ENCODE measurements around the gene ABHD8. TPM values are rescaled to one million over a fixed set of nuclear protein-coding genes. Genes with fewer than 3 reads are reported as not detected.

Gene ABHD8
- total and polyA plus RNA-seq, 2 experiments from 2014 or later = 5.5 to 16.5 TPM

GRCh38 chr19:17281391-17282304, 21.6 kb downstream of the ABHD8 start, which contains the start of gene ANKLE1 (continued):
- TF ChIP-seq ZNF462 (CRISPR knock-in tag; IDR thresholded peaks at IDR 0.05) = no peak
- no peak for TF ChIP-seq ZNF114 (CRISPR knock-in tag; IDR thresholded peaks at IDR 0.05)

- no peak overlapping the region for H3K27ac Mint-ChIP-seq
- H3K36me3 ChIP-seq (ENCODE audit: insufficient read depth) = peaks cover 10% of the 10 kb centered on the region
- H3K27me3 ChIP-seq (ENCODE audit: insufficient read depth) = peaks cover 6% of the 10 kb centered on the region; the same call in 1 of the 2 replicates
- peaks cover 4% of the 10 kb centered on the region; the same call in 1 of the 2 replicates for H4K20me1 ChIP-seq (replicated peaks; ENCODE audit: insufficient read depth)
- H3K36me3 Mint-ChIP-seq (ENCODE audit: low read depth) = peaks cover 52% of the 10 kb centered on the region
- H3K27ac ChIP-seq (ENCODE audit: low read depth) = no peak overlapping the region
- H3F3A ChIP-seq (replicated peaks; ENCODE audit: low read depth) = peaks cover 22% of the 10 kb centered on the region
- no peak for DNase-seq (ENCODE audit: low spot score)
- no peak overlapping the region for H3K4me3 ChIP-seq
- no peak overlapping the region for H3K4me3 Mint-ChIP-seq
- TF ChIP-seq, protein P1, sequence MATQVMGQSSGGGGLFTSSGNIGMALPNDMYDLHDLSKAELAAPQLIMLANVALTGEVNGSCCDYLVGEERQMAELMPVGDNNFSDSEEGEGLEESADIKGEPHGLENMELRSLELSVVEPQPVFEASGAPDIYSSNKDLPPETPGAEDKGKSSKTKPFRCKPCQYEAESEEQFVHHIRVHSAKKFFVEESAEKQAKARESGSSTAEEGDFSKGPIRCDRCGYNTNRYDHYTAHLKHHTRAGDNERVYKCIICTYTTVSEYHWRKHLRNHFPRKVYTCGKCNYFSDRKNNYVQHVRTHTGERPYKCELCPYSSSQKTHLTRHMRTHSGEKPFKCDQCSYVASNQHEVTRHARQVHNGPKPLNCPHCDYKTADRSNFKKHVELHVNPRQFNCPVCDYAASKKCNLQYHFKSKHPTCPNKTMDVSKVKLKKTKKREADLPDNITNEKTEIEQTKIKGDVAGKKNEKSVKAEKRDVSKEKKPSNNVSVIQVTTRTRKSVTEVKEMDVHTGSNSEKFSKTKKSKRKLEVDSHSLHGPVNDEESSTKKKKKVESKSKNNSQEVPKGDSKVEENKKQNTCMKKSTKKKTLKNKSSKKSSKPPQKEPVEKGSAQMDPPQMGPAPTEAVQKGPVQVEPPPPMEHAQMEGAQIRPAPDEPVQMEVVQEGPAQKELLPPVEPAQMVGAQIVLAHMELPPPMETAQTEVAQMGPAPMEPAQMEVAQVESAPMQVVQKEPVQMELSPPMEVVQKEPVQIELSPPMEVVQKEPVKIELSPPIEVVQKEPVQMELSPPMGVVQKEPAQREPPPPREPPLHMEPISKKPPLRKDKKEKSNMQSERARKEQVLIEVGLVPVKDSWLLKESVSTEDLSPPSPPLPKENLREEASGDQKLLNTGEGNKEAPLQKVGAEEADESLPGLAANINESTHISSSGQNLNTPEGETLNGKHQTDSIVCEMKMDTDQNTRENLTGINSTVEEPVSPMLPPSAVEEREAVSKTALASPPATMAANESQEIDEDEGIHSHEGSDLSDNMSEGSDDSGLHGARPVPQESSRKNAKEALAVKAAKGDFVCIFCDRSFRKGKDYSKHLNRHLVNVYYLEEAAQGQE (IDR thresholded peaks at IDR 0.05; ENCODE audit: unreplicated experiment) = no peak
- TF ChIP-seq POLR2AphosphoS5 (IDR thresholded peaks at IDR 0.05; ENCODE audit: low read depth) = no peak
- TF ChIP-seq EZH2 (IDR thresholded peaks at IDR 0.05; ENCODE audit: low read depth, unreplicated experiment) = no peak
- no peak for TF ChIP-seq CREB1 (CRISPR knock-in tag; IDR thresholded peaks at IDR 0.05; ENCODE audit: low read depth)
- no peak for TF ChIP-seq STAT1 (IDR thresholded peaks at IDR 0.05; ENCODE audit: unreplicated experiment)
- no peak for TF ChIP-seq ZNF331 (CRISPR knock-in tag; IDR thresholded peaks at IDR 0.05; ENCODE audit: low read depth)
- TF ChIP-seq, protein P2, sequence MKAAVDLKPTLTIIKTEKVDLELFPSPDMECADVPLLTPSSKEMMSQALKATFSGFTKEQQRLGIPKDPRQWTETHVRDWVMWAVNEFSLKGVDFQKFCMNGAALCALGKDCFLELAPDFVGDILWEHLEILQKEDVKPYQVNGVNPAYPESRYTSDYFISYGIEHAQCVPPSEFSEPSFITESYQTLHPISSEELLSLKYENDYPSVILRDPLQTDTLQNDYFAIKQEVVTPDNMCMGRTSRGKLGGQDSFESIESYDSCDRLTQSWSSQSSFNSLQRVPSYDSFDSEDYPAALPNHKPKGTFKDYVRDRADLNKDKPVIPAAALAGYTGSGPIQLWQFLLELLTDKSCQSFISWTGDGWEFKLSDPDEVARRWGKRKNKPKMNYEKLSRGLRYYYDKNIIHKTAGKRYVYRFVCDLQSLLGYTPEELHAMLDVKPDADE (IDR thresholded peaks at IDR 0.05) = no peak
- no peak for TF ChIP-seq ZNF114 (CRISPR knock-in tag; IDR thresholded peaks at IDR 0.05)
- H3K9me3 Mint-ChIP-seq = no peaks in the 10 kb centered on the region
- no peaks in the 10 kb centered on the region for H3K79me2 ChIP-seq (replicated peaks; ENCODE audit: insufficient read depth)
- no peak for ATAC-seq
- H3K9me2 ChIP-seq (ENCODE audit: insufficient read depth) = no peaks in the 10 kb centered on the region
- no peak overlapping the region for H3K4me2 ChIP-seq
- H3K27me3 Mint-ChIP-seq (ENCODE audit: insufficient read depth, low read depth, poor library complexity) = peaks cover 9% of the 10 kb centered on the region
- H3K4me1 Mint-ChIP-seq = peaks cover 2% of the 10 kb centered on the region; the same call in 2 of the 3 replicates
- H2AFZ ChIP-seq = no peak overlapping the region
- no peaks in the 10 kb centered on the region for H3K4me1 ChIP-seq (ENCODE audit: insufficient read depth)
Observed at GRCh38 chr19:17279436-17279835, 23.8 kb downstream of the ABHD8 start.
